ENCODE data around the gene SMIM11. TPM values are rescaled to one million over a fixed set of nuclear protein-coding genes. Genes with fewer than 3 reads are reported as not detected.
A peak's percentile ranks its signal among the peaks of the same experiment; 100 is the strongest.

Gene SMIM11
- total RNA-seq, 1 donor from 2014 or later: 3.9 TPM

GRCh38 chr21:34345091-34345871 lies 30.0 kb upstream of the SMIM11 start:
- Mint-ChIP-seq H3K4me1 (ENCODE audit: unreplicated experiment) (peaks cover 71% of the 10 kb centered on the region), H3K36me3 (ENCODE audit: unreplicated experiment) (no peaks in the 10 kb centered on the region), H3K27me3 (ENCODE audit: unreplicated experiment) (no peaks in the 10 kb centered on the region), H3K27ac (ENCODE audit: unreplicated experiment) (peak overlapping the region; percentile 80), H3K9me3 (ENCODE audit: unreplicated experiment) (no peaks in the 10 kb centered on the region), H3K4me3 (ENCODE audit: unreplicated experiment) (peak overlapping the region; percentile 36)
- no peak for TF ChIP-seq CTCF (IDR thresholded peaks at IDR 0.05)
- DNase-seq (ENCODE audit: extremely low spot score, unreplicated experiment): peak; percentile 88

- peaks cover 67% of the 10 kb centered on the region for H3K4me1 Mint-ChIP-seq (ENCODE audit: unreplicated experiment)
- no peak for DNase-seq (ENCODE audit: extremely low spot score, unreplicated experiment)
- no peaks in the 10 kb centered on the region for H3K36me3 Mint-ChIP-seq (ENCODE audit: unreplicated experiment)
- H3K4me3 Mint-ChIP-seq (ENCODE audit: unreplicated experiment): peak overlapping the region; percentile 36
- H3K9me3 Mint-ChIP-seq (ENCODE audit: unreplicated experiment): no peaks in the 10 kb centered on the region
- H3K27ac Mint-ChIP-seq (ENCODE audit: unreplicated experiment): peak overlapping the region; percentile 80
- H3K27me3 Mint-ChIP-seq (ENCODE audit: unreplicated experiment): no peaks in the 10 kb centered on the region
- no peak for TF ChIP-seq CTCF (IDR thresholded peaks at IDR 0.05)
Measured at GRCh38 chr21:34345892-34346291, 29.4 kb upstream of the SMIM11 start.

- Mint-ChIP-seq H3K4me3 (ENCODE audit: unreplicated experiment) (no peak overlapping the region), H3K36me3 (ENCODE audit: unreplicated experiment) (no peaks in the 10 kb centered on the region), H3K4me1 (ENCODE audit: unreplicated experiment) (peaks cover 46% of the 10 kb centered on the region), H3K27me3 (ENCODE audit: unreplicated experiment) (peaks cover 4% of the 10 kb centered on the region), H3K27ac (ENCODE audit: unreplicated experiment) (no peak overlapping the region), H3K9me3 (ENCODE audit: unreplicated experiment) (no peaks in the 10 kb centered on the region)
- no peak for DNase-seq (ENCODE audit: extremely low spot score, unreplicated experiment)
- TF ChIP-seq CTCF (IDR thresholded peaks at IDR 0.05): no peak
Measured at GRCh38 chr21:34348890-34349519, 26.3 kb upstream of the SMIM11 start.

- no peak for DNase-seq (ENCODE audit: extremely low spot score, unreplicated experiment)
- peak; percentile 87 for TF ChIP-seq CTCF (IDR thresholded peaks at IDR 0.05)
- Mint-ChIP-seq H3K27me3 (ENCODE audit: unreplicated experiment) (peaks cover 13% of the 10 kb centered on the region), H3K27ac (ENCODE audit: unreplicated experiment) (no peak overlapping the region), H3K36me3 (ENCODE audit: unreplicated experiment) (peaks cover 2% of the 10 kb centered on the region), H3K4me1 (ENCODE audit: unreplicated experiment) (peaks cover 18% of the 10 kb centered on the region), H3K9me3 (ENCODE audit: unreplicated experiment) (no peaks in the 10 kb centered on the region), H3K4me3 (ENCODE audit: unreplicated experiment) (no peak overlapping the region)
Measured at GRCh38 chr21:34351786-34352241, 23.5 kb upstream of the SMIM11 start.

GRCh38 chr21:34352556-34352955 lies 22.8 kb upstream of the SMIM11 start:
- no peak for DNase-seq (ENCODE audit: extremely low spot score, unreplicated experiment)
- no peaks in the 10 kb centered on the region for H3K9me3 Mint-ChIP-seq (ENCODE audit: unreplicated experiment)
- H3K36me3 Mint-ChIP-seq (ENCODE audit: unreplicated experiment): peaks cover 2% of the 10 kb centered on the region
- H3K4me1 Mint-ChIP-seq (ENCODE audit: unreplicated experiment): peaks cover 11% of the 10 kb centered on the region
- TF ChIP-seq CTCF (IDR thresholded peaks at IDR 0.05): no peak
- H3K4me3 Mint-ChIP-seq (ENCODE audit: unreplicated experiment): no peak overlapping the region
- peaks cover 13% of the 10 kb centered on the region for H3K27me3 Mint-ChIP-seq (ENCODE audit: unreplicated experiment)
- H3K27ac Mint-ChIP-seq (ENCODE audit: unreplicated experiment): no peak overlapping the region
